Measurements from ENCODE around the gene IRF6. TPM values are rescaled to one million over a fixed set of nuclear protein-coding genes. Genes with fewer than 3 reads are reported as not detected.

The IRF6 gene
- total RNA-seq, 1 experiment from 2014 or later: 35.2 TPM

DNA sequence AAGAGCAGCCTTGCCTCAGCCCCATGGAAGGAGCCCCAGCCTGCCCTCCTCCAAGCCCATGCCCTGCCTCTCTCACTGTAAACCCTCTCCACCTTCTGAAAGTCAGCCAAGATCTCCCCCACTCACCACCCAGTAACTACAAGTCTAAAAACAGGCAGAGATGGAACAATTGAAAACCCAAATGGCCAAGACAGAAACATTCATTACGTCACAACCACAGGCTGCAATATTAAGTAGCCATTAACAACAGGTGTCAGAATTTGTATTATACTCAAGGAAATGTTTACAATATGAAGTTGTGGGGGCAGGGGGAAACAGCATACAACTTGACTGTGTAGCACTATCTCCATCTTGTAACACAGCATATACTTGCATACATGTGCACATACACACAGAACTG is 2.4 kb downstream of the IRF6 start:
- no TSS peak for BruUV-seq (replicated peaks)
- intact Hi-C loops (cut with micrococcal nuclease): no loop called here
- ATAC-seq (no peak), DNase-seq (ENCODE audit: low read depth, low spot score) (no peak)
- Histone ChIP-seq H3K4me2 (ENCODE audit: low read length) (no peak overlapping the region), H3K36me3 (ENCODE audit: control insufficient read depth in 1 of 2, insufficient read depth in 2 of 2, low read length in 2 of 2) (no peaks in the 10 kb centered on the region; a peak in 3 of 4 replicates), H3K27me3 (ENCODE audit: insufficient read depth, low read length) (no peaks in the 10 kb centered on the region), H4K20me1 (ENCODE audit: insufficient read depth) (no peaks in the 10 kb centered on the region), H3K27ac (ENCODE audit: low read depth, low read length) (no peak overlapping the region), H3K4me3 (replicated peaks in 1 of 2; ENCODE audit: low read depth in 1 of 2, low read length in 2 of 2) (no peak overlapping the region), H3K4me1 (ENCODE audit: control insufficient read depth in 1 of 2, insufficient read depth in 2 of 2, low read length in 2 of 2) (peaks cover 11 to 35% of the 10 kb centered on the region in 2 experiments), H3K9me3 (ENCODE audit: control insufficient read depth in 1 of 2, insufficient read depth in 1 of 2, low read depth in 1 of 2, low read length in 2 of 2) (no peaks in the 10 kb centered on the region), H2AFZ (ENCODE audit: low read depth, low read length, poor library complexity, severe bottlenecking) (no peak overlapping the region), H3K9ac (ENCODE audit: low read length) (no peak overlapping the region), H3K9me2 (ENCODE audit: insufficient read depth) (no peaks in the 10 kb centered on the region), H3K79me2 (ENCODE audit: insufficient read depth, low read length) (peaks cover 28% of the 10 kb centered on the region; the same call in 1 of the 2 replicates)
- ChIA-PET POLR2A (no interaction called here), CTCF (no interaction called here), RAD21 (ENCODE audit: low non-redundant PET in 1 of 2, low total read pairs in 2 of 2, uncharacterized antibody in 2 of 2, unreplicated experiment in 2 of 2) (no interaction called here)
- TF ChIP-seq ELF1 (IDR thresholded peaks at IDR 0.05; ENCODE audit: borderline replicate concordance, low read depth): no peak

- peaks cover 5 to 29% of the 10 kb centered on the region in 2 experiments; a peak in 3 of 4 replicates for H3K4me1 ChIP-seq (ENCODE audit: control insufficient read depth in 1 of 2, insufficient read depth in 2 of 2, low read length in 2 of 2)
- no peaks in the 10 kb centered on the region for H3K9me2 ChIP-seq (ENCODE audit: insufficient read depth)
- H3K79me2 ChIP-seq (ENCODE audit: insufficient read depth, low read length): peaks cover 28% of the 10 kb centered on the region; the same call in 1 of the 2 replicates
- BruUV-seq (replicated peaks): no TSS peak
- no peaks in the 10 kb centered on the region for H3K27me3 ChIP-seq (ENCODE audit: insufficient read depth, low read length)
- H3K4me3 ChIP-seq (replicated peaks in 1 of 2; ENCODE audit: low read depth in 1 of 2, low read length in 2 of 2): no peak overlapping the region
- ChIA-PET CTCF (interaction anchor here (1.1 kb wide), 1 partner anchor 233 kb away, joined by 4 read pairs; no protein-coding TSS in a partner anchor), RAD21 (ENCODE audit: low non-redundant PET in 1 of 2, low total read pairs in 2 of 2, uncharacterized antibody in 2 of 2, unreplicated experiment in 2 of 2) (no interaction called here), POLR2A (no interaction called here)
- intact Hi-C loops (cut with micrococcal nuclease): no loop called here
- no peaks in the 10 kb centered on the region; a peak in 3 of 4 replicates for H3K36me3 ChIP-seq (ENCODE audit: control insufficient read depth in 1 of 2, insufficient read depth in 2 of 2, low read length in 2 of 2)
- no peak overlapping the region for H3K9ac ChIP-seq (ENCODE audit: low read length)
- DNase-seq (ENCODE audit: low read depth, low spot score) (no peak), ATAC-seq (no peak)
- no peak overlapping the region for H3K4me2 ChIP-seq (ENCODE audit: low read length)
- H2AFZ ChIP-seq (ENCODE audit: low read depth, low read length, poor library complexity, severe bottlenecking): no peak overlapping the region
- no peaks in the 10 kb centered on the region for H4K20me1 ChIP-seq (ENCODE audit: insufficient read depth)
- no peak overlapping the region for H3K27ac ChIP-seq (ENCODE audit: low read depth, low read length)
- H3K9me3 ChIP-seq (ENCODE audit: control insufficient read depth in 1 of 2, insufficient read depth in 1 of 2, low read depth in 1 of 2, low read length in 2 of 2): no peaks in the 10 kb centered on the region
- TF ChIP-seq SRF (IDR thresholded peaks at IDR 0.05; ENCODE audit: low read depth) (no peak), MAX (IDR thresholded peaks at IDR 0.05) (no peak), ELF1 (IDR thresholded peaks at IDR 0.05; ENCODE audit: borderline replicate concordance, low read depth) (no peak), CBX3 (IDR thresholded peaks at IDR 0.05; ENCODE audit: low read depth) (no peak), YY1 (IDR thresholded peaks at IDR 0.05; ENCODE audit: extremely low read depth, insufficient replicate concordance, low read depth, low read length) (no peak), CTCF (IDR thresholded peaks at IDR 0.05 in 2 of 3, conservative IDR thresholded peaks at IDR 0.05 in 1 of 3; ENCODE audit: borderline replicate concordance in 1 of 3, insufficient read depth in 1 of 3, low read depth in 2 of 3, low read length in 2 of 3) (no peak), SIN3A (IDR thresholded peaks at IDR 0.05; ENCODE audit: low read depth) (no peak)
Observed at GRCh38 chr1:209802780-209803152, 3.2 kb downstream of the IRF6 start.
